Measurements from ENCODE around the gene TRAF3IP1. TPM values are rescaled to one million over a fixed set of nuclear protein-coding genes. Genes with fewer than 3 reads are reported as not detected.

The TRAF3IP1 gene
- total RNA-seq, 1 donor from 2014 or later: 20.8 TPM

DNA sequence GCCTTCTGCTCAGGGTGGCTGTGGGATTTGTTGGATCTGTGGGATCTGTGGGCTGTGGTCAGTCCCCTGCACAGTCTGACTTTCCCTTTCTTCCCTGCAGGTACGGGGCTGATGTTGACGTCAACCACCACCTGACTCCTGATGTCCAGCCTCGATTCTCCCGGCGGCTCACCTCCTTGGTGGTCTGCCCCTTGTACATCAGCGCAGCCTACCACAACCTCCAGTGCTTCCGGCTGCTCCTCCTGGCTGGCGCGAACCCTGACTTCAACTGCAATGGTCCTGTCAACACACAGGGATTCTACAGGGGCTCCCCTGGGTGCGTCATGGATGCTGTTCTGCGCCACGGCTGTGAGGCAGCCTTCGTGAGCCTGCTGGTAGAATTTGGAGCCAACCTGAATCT is 123.9 kb downstream of the TRAF3IP1 start:
- Histone ChIP-seq H3K27ac (no peak overlapping the region), H3K4me3 (no peak overlapping the region), H3K36me3 (peaks cover 52% of the 10 kb centered on the region), H3K4me1 (peaks cover 9% of the 10 kb centered on the region), H3K27me3 (no peaks in the 10 kb centered on the region), H3K9me3 (no peaks in the 10 kb centered on the region)
- DNase-seq (no peak), ATAC-seq (no peak)
- no peak for TF ChIP-seq CTCF (IDR thresholded peaks at IDR 0.05)
- intact Hi-C loops (cut with DNase I): no loop called here

GRCh38 chr2:238445409-238446190 is 125.3 kb downstream of the TRAF3IP1 start:
- Histone ChIP-seq H3K4me1 (peaks cover 16% of the 10 kb centered on the region), H3K27ac (no peak overlapping the region), H3K27me3 (no peaks in the 10 kb centered on the region), H3K4me3 (no peak overlapping the region), H3K9me3 (no peaks in the 10 kb centered on the region), H3K36me3 (peaks cover 52% of the 10 kb centered on the region)
- DNase-seq (no peak), ATAC-seq (no peak)
- no peak for TF ChIP-seq CTCF (IDR thresholded peaks at IDR 0.05)
- intact Hi-C loops (cut with DNase I): no loop called here

DNA sequence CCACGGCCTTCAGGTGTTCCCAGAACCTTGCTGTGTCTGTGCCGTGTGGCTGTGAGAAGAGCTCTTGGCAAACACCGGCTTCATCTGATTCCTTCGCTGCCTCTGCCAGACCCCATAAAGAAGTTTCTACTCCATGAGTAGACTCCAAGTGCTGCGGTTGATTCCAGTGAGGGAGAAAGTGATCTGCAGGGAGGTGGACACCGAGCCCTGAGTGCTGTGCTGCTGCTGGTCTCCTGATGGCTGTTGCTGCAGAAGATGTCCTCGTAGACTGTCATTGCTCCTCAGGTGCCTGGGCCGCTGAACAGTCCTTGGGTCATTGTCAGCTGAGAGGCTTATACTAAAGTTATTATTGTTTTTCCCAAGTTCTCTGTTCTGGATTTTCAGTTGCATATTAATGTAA is 126.1 kb downstream of the TRAF3IP1 start:
- intact Hi-C loops (cut with DNase I): no loop called here
- no peak overlapping the region for H3K27ac ChIP-seq
- H3K27me3 ChIP-seq: no peaks in the 10 kb centered on the region
- peaks cover 16% of the 10 kb centered on the region for H3K4me1 ChIP-seq
- TF ChIP-seq CTCF (IDR thresholded peaks at IDR 0.05): no peak
- H3K9me3 ChIP-seq: no peaks in the 10 kb centered on the region
- H3K36me3 ChIP-seq: peaks cover 57% of the 10 kb centered on the region
- H3K4me3 ChIP-seq: no peak overlapping the region
- DNase-seq: no peak
- no peak for ATAC-seq

DNA sequence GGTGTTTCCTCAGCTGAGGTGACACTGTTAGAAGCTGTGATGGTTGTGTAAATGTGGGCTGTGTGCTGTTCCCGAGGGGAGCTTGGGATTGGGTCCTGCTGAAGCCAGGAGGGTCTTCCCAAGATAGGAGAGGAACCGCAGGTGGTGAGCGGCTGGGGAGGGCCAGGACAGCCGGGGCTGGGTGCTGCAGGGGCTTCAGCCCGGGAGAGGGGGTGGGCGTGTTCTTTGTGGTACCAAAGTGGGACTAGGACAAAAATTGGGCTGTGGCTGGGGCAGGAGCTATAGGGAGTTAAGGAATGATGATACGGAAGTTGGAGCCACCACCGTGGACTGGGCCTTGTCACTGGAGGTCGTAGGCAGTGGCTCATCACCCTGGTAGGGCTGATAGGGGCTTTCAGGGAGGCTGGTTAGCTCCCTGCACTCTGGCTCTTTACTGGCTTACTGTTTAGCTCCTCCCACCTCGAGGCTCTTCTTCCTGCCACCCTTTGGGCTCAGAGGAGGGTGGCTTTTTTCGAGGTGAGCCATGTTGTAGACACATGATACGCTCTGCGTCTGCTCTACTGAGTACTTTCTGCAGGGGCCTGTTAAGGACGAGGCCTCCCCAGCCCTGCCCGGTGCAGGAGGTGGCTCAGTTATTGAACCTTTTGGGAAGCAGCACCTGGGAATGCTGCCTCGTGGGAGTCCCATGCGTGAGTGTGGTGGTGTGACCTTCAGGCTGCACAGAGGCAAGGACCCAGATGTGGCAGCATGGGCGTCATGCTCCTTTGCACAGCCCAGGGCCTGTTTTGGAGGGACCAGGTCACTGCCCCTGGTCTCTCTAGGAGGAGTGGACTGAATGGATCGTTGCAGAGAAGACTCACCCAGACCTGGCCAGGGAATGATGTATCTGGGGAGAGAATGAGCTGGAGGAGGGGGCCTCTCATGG is 128.0 kb downstream of the TRAF3IP1 start:
- DNase-seq: no peak
- TF ChIP-seq CTCF (IDR thresholded peaks at IDR 0.05): no peak
- no peaks in the 10 kb centered on the region for H3K9me3 ChIP-seq
- H3K27me3 ChIP-seq: no peaks in the 10 kb centered on the region
- H3K36me3 ChIP-seq: peaks cover 67% of the 10 kb centered on the region
- peaks cover 7% of the 10 kb centered on the region for H3K4me1 ChIP-seq
- intact Hi-C loops (cut with DNase I): no loop called here
- no peak overlapping the region for H3K4me3 ChIP-seq
- no peak for ATAC-seq
- H3K27ac ChIP-seq: no peak overlapping the region

- TF ChIP-seq CTCF (IDR thresholded peaks at IDR 0.05): no peak
- intact Hi-C loops (cut with DNase I): no loop called here
- Histone ChIP-seq H3K27ac (no peak overlapping the region), H3K4me3 (no peak overlapping the region), H3K4me1 (peaks cover 7% of the 10 kb centered on the region), H3K36me3 (peaks cover 65% of the 10 kb centered on the region), H3K27me3 (no peaks in the 10 kb centered on the region), H3K9me3 (no peaks in the 10 kb centered on the region)
- ATAC-seq (no peak), DNase-seq (no peak)
Measured at GRCh38 chr2:238449241-238449640, 128.9 kb downstream of the TRAF3IP1 start.

Measured in upper lobe of right lung (tissue), 1 donor.